Kidney (tissue), 14 donors: Measurements from ENCODE around the gene CSTB. TPM values are rescaled to one million over a fixed set of nuclear protein-coding genes. Genes with fewer than 3 reads are reported as not detected.

Experiments used
- DNase-seq, 5 donors: peaks; one replicate each; pipeline ENCODE4 v3.0.0-alpha.2; 2013 to 2020
- FAIRE-seq: peaks from 2 replicates; lab custom pipeline; 2012; peaks lifted over from hg19 to GRCh38; lab: Jason Lieb, UNC
- H3K27ac ChIP-seq, 2 donors: one replicate each; pipeline ENCODE4 v1.7.0; 2013; ENCODE audit warnings: low read depth in 2 of 2, low read length in 2 of 2, inconsistent platforms in 1 of 2
- H3K27me3 ChIP-seq: one replicate; pipeline ENCODE4 v1.7.1; 2013; ENCODE audit warnings: low read length, inconsistent platforms; ENCODE audit not compliant: control insufficient read depth, insufficient read depth
- H3K36me3 ChIP-seq, 3 donors: one replicate each; pipeline versions ENCODE4 v1.7.0 to v1.7.1; 2013; ENCODE audit warnings: low read length in 3 of 3, control low read depth in 1 of 3, inconsistent platforms in 1 of 3; ENCODE audit not compliant: insufficient read depth in 3 of 3, control insufficient read depth in 2 of 3
- H3K4me1 ChIP-seq, 3 donors: one replicate each; pipeline versions ENCODE4 v1.7.0 to v1.7.1; 2013; ENCODE audit warnings: low read length in 3 of 3, inconsistent platforms in 1 of 3, low read depth in 1 of 3; ENCODE audit not compliant: control insufficient read depth in 2 of 3, insufficient read depth in 2 of 3
- H3K4me3 ChIP-seq, 3 donors: one replicate each; pipeline versions ENCODE4 v1.7.0 to v1.8.1; 2013; ENCODE audit warnings: low read length in 3 of 3, control low read depth in 1 of 3, inconsistent platforms in 1 of 3
- H3K9ac ChIP-seq, 3 donors: one replicate each; pipeline versions ENCODE4 v1.7.0 to v1.7.1; 2013; ENCODE audit warnings: low read length in 3 of 3, control low read depth in 1 of 3, inconsistent platforms in 1 of 3
- H3K9me3 ChIP-seq, 3 donors: one replicate each; pipeline versions ENCODE4 v1.7.0 to v1.7.1; 2013; ENCODE audit warnings: low read length in 3 of 3, control low read depth in 1 of 3, inconsistent platforms in 1 of 3; ENCODE audit not compliant: control insufficient read depth in 2 of 3, insufficient read depth in 1 of 3
- intact Hi-C: fragments of 100-400 bp; cut with DNase I; formaldehyde crosslinking; loops from one replicate; pipeline ENCODE4 v1.11.1; 2022
- polyA plus RNA-seq: library from polyadenylated mRNA; stranded (reverse); fragments of 350-450 nt; fragmentation: Illumina TruSeq; extraction: RNeasy Lipid Tissue Mini Kit (QIAGEN cat#74804); gene quantifications from one replicate; pipeline ENCODE4 v1.2.3, GENCODE V29; 2014; ENCODE audit warnings: low read depth, low replicate concordance; ENCODE audit not compliant: insufficient read depth
- total RNA-seq: library from RNA; stranded (reverse); fragmentation: NEBNext Ultra II Directional; extraction: Animal tissue kit (Norgen Biotek cat#: 25700); gene quantifications from one replicate; pipeline ENCODE4 v1.2.1, GENCODE V29; 2021
- TF ChIP-seq, protein P1 (sequence below): IDR thresholded peaks from 3 replicates; pipeline ENCODE4 v1.5.1; 2012; ENCODE audit warnings: mild to moderate bottlenecking, moderate library complexity, borderline replicate concordance; ENCODE audit not compliant: insufficient read depth; ENCODE audit errors: extremely low read depth
- donor health status: control.
- donor health status: control.
- donor health status: control.
- donor health status: control.
- donor health status: control.
- donor health status: DM: yes; HTN: yes; CAD: no.
- donor health status: Normal renal cell carcinoma (clear cell type).

CSTB gene
- total and polyA plus RNA-seq, 2 donors from 2014 or later, result 74.5 to 97.8 TPM

DNA sequence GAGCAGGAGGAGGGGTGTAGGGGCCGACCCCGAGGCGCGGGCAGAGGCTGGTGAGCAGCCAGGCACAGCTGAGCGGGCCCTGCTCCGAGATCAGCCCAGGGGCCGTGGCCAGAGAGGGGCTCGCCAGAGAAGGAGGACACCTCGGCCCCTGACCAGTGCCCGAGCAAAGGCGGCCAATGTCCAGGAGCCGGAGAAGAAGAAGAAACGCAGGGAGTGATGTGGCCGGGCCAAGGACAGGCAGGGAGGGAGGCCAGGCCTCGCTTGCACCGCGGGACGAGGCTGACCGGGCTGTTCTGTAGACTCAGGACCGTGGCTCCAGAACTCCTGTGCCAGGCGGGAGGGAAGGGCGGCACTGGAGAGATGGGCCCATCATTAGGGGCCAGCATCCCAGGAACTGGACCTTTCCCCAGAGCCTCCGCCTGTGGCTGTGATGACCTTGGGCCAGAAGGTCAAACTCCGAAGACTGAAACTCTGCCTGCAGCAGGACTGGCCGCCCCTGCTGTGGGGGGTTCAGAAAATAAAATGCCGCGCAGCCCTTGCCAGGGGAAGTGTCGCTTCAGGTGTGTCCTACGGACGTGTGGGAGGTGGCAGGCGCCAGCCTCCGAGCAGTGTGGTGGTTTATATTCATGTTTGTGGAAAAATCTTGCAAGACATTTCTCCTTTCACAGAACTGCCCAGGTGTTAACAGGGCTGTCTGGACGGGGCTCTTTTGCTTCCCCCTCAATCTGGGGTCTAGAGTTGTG is 27.6 kb upstream of the CSTB start:
- no peak for FAIRE-seq
- Histone ChIP-seq H3K27me3 (no peaks in the 10 kb centered on the region), H3K9ac (no peak overlapping the region), H3K9me3 (no peaks in the 10 kb centered on the region), H3K4me1 (no peaks in the 10 kb centered on the region), H3K36me3 (peaks cover 0 to 14% (median 9%) of the 10 kb centered on the region in 3 donors), H3K27ac (no peak overlapping the region), H3K4me3 (no peak overlapping the region)
- DNase-seq, result no peak
- TF ChIP-seq, protein P1, sequence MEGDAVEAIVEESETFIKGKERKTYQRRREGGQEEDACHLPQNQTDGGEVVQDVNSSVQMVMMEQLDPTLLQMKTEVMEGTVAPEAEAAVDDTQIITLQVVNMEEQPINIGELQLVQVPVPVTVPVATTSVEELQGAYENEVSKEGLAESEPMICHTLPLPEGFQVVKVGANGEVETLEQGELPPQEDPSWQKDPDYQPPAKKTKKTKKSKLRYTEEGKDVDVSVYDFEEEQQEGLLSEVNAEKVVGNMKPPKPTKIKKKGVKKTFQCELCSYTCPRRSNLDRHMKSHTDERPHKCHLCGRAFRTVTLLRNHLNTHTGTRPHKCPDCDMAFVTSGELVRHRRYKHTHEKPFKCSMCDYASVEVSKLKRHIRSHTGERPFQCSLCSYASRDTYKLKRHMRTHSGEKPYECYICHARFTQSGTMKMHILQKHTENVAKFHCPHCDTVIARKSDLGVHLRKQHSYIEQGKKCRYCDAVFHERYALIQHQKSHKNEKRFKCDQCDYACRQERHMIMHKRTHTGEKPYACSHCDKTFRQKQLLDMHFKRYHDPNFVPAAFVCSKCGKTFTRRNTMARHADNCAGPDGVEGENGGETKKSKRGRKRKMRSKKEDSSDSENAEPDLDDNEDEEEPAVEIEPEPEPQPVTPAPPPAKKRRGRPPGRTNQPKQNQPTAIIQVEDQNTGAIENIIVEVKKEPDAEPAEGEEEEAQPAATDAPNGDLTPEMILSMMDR, result no peak
- intact Hi-C loops, result no loop called here

DNA sequence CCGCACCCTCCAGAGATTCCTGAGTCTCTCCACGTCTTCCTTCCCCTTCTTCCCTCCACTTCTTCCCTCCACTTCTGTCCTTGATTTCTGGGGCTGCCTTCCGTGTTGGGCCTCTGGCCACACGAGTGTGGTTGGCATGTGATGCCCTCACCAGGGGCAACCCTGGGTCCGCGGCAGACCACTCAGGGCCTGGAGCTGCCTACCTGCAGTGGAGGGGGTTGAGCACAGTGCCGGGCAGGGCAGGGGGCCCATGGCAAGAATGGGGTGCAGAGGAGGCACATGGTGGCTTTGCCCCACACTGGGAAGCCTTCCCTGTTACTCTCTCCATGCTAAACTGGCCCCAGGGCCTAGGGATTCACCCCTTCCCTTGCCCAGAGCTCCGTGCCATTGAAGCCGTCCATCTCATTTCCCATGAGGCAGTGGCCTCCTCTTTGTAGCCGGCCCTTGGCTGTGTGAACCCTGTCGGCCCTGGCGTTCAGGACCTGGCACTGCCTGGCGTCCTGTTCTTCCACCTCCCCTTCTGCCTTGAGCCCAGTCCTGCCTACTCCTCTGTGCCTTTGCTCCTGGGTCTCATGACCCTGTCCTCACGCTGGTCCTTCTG is 26.7 kb upstream of the CSTB start:
- TF ChIP-seq, protein P1, result no peak
- FAIRE-seq (no peak), DNase-seq (no peak)
- intact Hi-C loops, result no loop called here
- Histone ChIP-seq H3K27me3 (no peaks in the 10 kb centered on the region), H3K9ac (no peak overlapping the region), H3K4me3 (no peak overlapping the region), H3K27ac (no peak overlapping the region), H3K36me3 (peaks cover 0 to 22% (median 14%) of the 10 kb centered on the region in 3 donors), H3K4me1 (no peaks in the 10 kb centered on the region), H3K9me3 (no peaks in the 10 kb centered on the region)

DNA sequence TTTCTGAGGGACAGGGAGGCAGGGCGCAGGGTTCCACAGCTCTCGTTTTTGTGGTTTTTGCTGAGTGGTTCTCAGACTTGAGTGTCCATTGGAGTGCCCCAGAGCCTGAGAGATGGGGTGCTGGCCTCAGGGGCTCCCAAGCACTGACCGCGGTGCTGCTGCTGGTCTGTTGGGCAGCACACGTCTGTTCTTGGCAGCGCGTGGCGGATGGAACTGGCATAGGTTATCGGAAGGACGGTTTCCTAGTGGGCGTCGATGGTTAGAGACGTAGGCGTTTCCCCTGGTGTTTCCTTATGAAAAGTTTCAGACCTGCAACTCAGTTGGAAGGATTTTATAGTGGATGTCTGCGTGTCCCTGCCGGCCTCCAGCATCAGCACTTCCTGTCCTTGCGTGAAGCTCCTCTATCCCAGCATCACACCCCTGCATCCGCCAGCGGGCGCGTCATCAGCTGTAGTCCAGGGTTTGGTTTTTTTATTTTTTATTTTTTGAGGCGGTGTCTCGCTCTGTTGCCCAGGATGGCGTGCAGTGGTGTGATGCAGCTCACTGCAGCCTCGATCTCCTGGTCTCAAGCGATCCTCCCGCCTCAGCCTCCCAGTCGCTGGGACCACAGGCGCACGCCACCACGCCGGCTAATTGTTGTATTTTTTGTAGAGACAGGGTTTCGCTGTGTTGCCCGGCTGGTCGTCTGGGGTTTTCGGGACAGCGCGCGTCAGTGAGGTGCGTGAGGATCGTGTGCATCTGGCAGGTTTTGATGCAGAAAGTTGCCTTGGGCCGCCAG is 25.1 kb upstream of the CSTB start:
- Histone ChIP-seq H3K27me3 (no peaks in the 10 kb centered on the region), H3K36me3 (peaks cover 2 to 37% (median 20%) of the 10 kb centered on the region in 3 donors), H3K9me3 (no peaks in the 10 kb centered on the region), H3K27ac (no peak overlapping the region), H3K9ac (no peak overlapping the region), H3K4me1 (no peaks in the 10 kb centered on the region), H3K4me3 (no peak overlapping the region)
- intact Hi-C loops, result no loop called here
- no peak for DNase-seq
- no peak for FAIRE-seq
- TF ChIP-seq, protein P1, result no peak
